Measurements from ENCODE around the gene GHRL.

The GHRL gene

GRCh38 chr3:10331320-10331719 is 38.6 kb upstream of the GHRL start:
- DNase-seq (ENCODE audit: low read depth), result no peak
- TF ChIP-seq MYC (IDR thresholded peaks at IDR 0.05; ENCODE audit: low read depth, low read length) (no peak), POLR2A (IDR thresholded peaks at IDR 0.05; ENCODE audit: extremely low read depth, insufficient read length) (no peak)
- TF ChIP-seq, protein P1, sequence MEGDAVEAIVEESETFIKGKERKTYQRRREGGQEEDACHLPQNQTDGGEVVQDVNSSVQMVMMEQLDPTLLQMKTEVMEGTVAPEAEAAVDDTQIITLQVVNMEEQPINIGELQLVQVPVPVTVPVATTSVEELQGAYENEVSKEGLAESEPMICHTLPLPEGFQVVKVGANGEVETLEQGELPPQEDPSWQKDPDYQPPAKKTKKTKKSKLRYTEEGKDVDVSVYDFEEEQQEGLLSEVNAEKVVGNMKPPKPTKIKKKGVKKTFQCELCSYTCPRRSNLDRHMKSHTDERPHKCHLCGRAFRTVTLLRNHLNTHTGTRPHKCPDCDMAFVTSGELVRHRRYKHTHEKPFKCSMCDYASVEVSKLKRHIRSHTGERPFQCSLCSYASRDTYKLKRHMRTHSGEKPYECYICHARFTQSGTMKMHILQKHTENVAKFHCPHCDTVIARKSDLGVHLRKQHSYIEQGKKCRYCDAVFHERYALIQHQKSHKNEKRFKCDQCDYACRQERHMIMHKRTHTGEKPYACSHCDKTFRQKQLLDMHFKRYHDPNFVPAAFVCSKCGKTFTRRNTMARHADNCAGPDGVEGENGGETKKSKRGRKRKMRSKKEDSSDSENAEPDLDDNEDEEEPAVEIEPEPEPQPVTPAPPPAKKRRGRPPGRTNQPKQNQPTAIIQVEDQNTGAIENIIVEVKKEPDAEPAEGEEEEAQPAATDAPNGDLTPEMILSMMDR (IDR thresholded peaks at IDR 0.05; ENCODE audit: low read depth, low read length), result no peak
- TF ChIP-seq, protein P2, sequence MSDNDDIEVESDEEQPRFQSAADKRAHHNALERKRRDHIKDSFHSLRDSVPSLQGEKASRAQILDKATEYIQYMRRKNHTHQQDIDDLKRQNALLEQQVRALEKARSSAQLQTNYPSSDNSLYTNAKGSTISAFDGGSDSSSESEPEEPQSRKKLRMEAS (IDR thresholded peaks at IDR 0.05; ENCODE audit: low read depth, low read length), result no peak
- H3K4me3 ChIP-seq (ENCODE audit: low read depth, low read length), result no peak overlapping the region

DNA sequence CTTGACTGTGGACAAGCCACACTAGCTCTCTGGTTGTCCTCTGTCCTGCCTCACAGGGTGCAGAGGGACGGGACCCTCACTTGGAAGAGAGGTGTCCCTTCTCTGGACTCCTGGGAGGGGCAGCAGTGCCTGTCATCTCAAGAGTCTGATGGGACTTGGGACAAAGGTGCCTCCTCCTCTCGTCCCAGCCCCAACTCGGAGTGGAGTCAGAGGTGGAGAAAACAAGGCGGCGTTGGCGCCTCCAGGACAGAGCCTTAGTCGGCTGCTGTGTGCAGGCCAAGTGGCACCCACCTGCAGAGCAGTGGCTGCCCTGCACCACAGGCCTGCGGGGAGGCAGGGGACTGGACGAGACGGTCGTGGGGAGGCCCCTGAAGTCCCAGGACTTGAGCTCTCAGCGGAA is 37.6 kb upstream of the GHRL start:
- no peak for DNase-seq (ENCODE audit: low read depth)
- TF ChIP-seq, protein P2 (IDR thresholded peaks at IDR 0.05; ENCODE audit: low read depth, low read length), result no peak
- TF ChIP-seq MYC (IDR thresholded peaks at IDR 0.05; ENCODE audit: low read depth, low read length) (no peak), POLR2A (IDR thresholded peaks at IDR 0.05; ENCODE audit: extremely low read depth, insufficient read length) (no peak)
- TF ChIP-seq, protein P1 (IDR thresholded peaks at IDR 0.05; ENCODE audit: low read depth, low read length), result no peak
- no peak overlapping the region for H3K4me3 ChIP-seq (ENCODE audit: low read depth, low read length)

DNA sequence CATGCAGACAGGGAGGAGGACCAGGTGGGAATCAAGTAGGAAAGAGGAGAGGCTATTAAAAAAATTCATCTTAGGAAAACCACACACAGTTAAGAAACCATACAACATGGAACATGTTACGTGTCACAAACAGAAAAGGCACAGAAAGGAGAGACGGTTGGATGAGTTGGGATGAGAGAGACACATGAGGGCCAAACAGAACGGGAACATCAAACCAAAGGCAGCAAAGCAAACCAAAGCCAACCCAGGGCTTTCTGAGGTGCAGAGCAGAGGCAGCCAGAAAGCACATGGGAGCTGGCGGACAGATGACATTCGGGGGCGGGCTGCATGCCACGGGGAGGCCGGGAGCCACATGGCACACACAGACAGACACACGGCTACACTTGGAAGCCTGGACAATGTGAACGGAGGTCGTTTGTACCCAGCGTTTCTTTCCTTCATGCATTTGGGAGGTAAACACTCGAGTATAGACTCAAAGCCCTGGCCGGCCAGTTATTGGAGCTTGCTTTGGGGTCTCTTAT is 36.8 kb upstream of the GHRL start:
- H3K4me3 ChIP-seq (ENCODE audit: low read depth, low read length), result no peak overlapping the region
- no peak for TF ChIP-seq POLR2A (IDR thresholded peaks at IDR 0.05; ENCODE audit: extremely low read depth, insufficient read length)
- DNase-seq (ENCODE audit: low read depth), result no peak

GRCh38 chr3:10328460-10329071 is 35.8 kb upstream of the GHRL start:
- TF ChIP-seq POLR2A (IDR thresholded peaks at IDR 0.05; ENCODE audit: extremely low read depth, insufficient read length) (no peak), MYC (IDR thresholded peaks at IDR 0.05; ENCODE audit: low read depth, low read length) (no peak)
- TF ChIP-seq, protein P1 (IDR thresholded peaks at IDR 0.05; ENCODE audit: low read depth, low read length), result no peak
- TF ChIP-seq, protein P2 (IDR thresholded peaks at IDR 0.05; ENCODE audit: low read depth, low read length), result no peak
- H3K4me3 ChIP-seq (ENCODE audit: low read depth, low read length), result no peak overlapping the region
- no peak for DNase-seq (ENCODE audit: low read depth)

- TF ChIP-seq, protein P1 (IDR thresholded peaks at IDR 0.05; ENCODE audit: low read depth, low read length), result no peak
- TF ChIP-seq, protein P2 (IDR thresholded peaks at IDR 0.05; ENCODE audit: low read depth, low read length), result no peak
- no peak for TF ChIP-seq POLR2A (IDR thresholded peaks at IDR 0.05; ENCODE audit: extremely low read depth, insufficient read length)
- no peak for TF ChIP-seq MYC (IDR thresholded peaks at IDR 0.05; ENCODE audit: low read depth, low read length)
- no peak overlapping the region for H3K4me3 ChIP-seq (ENCODE audit: low read depth, low read length)
- no peak for DNase-seq (ENCODE audit: low read depth)
These were observed 34.8 kb upstream of the GHRL start for GRCh38 chr3:10327592-10327991.

- H3K4me3 ChIP-seq (ENCODE audit: low read depth, low read length), result no peak overlapping the region
- peak; percentile 59 for DNase-seq (ENCODE audit: low read depth)
- TF ChIP-seq, protein P2 (IDR thresholded peaks at IDR 0.05; ENCODE audit: low read depth, low read length), result no peak
- TF ChIP-seq, protein P1 (IDR thresholded peaks at IDR 0.05; ENCODE audit: low read depth, low read length), result peak; percentile 59
These were observed 29.6 kb upstream of the GHRL start for GRCh38 chr3:10322352-10322710.

Data from NB4 (cell line).